Muscle of leg (tissue), 9 donors: Measurements from ENCODE around the gene NHERF2. TPM values are rescaled to one million over a fixed set of nuclear protein-coding genes. Genes with fewer than 3 reads are reported as not detected.

Experiments
- polyA plus RNA-seq, 8 donors: library from polyadenylated mRNA; unstranded; fragments of 120-200 nt; gene quantifications; one replicate each; pipeline versions ENCODE4 v1.2.1 to v1.2.3, GENCODE V29; 2013; ENCODE audit warnings: inconsistent platforms in 1 of 8, low replicate concordance in 1 of 8; ENCODE audit not compliant: insufficient read length in 8 of 8, insufficient read depth in 1 of 8
- total RNA-seq: library from RNA; stranded (reverse); fragments of 120-200 nt; gene quantifications from one replicate; pipeline ENCODE4 v1.2.4, GENCODE V29; 2013

NHERF2 gene
- total and polyA plus RNA-seq, 9 donors, result 22.1 to 60.6 (median 45.4) TPM

Other genes starting within 250 kb of the NHERF2 start
Only the 30 nearest of the 31 such genes appear.
- gene NUBP2, start 243.9 kb upstream of the NHERF2 start, total RNA-seq, result 58.0 TPM
- 10 to 100 TPM; 40.6 to 59.7 (median 47.7) TPM for gene NUBP2, start 243.9 kb upstream of the NHERF2 start, polyA plus RNA-seq
- gene IGFALS, start 233.2 kb upstream of the NHERF2 start, total RNA-seq, result 0.22 TPM
- 1 to 10 TPM in 1 of 8 donors, under 1 TPM in 7; 0.11 to 1.1 (median 0.28) TPM for gene IGFALS, start 233.2 kb upstream of the NHERF2 start, polyA plus RNA-seq
- 36.1 TPM for gene HAGH, start 200.1 kb upstream of the NHERF2 start, total RNA-seq
- gene HAGH, start 200.1 kb upstream of the NHERF2 start, polyA plus RNA-seq, result 10 to 100 TPM; 34.6 to 48.6 (median 39.5) TPM
- gene FAHD1, start 199.7 kb upstream of the NHERF2 start, total RNA-seq, result 27.7 TPM
- 10 to 100 TPM; 19.7 to 25.6 (median 21.9) TPM for gene FAHD1, start 199.7 kb upstream of the NHERF2 start, polyA plus RNA-seq
- not detected for gene MEIOB, start 154.7 kb upstream of the NHERF2 start, total RNA-seq
- gene MEIOB, start 154.7 kb upstream of the NHERF2 start, polyA plus RNA-seq, result under 1 TPM in 7 of 8 donors, not detected in 1; 0.22 to 0.87 (median 0.55) TPM
- not detected for gene HS3ST6, start 108.5 kb upstream of the NHERF2 start, total RNA-seq
- 1 to 10 TPM in 1 of 8 donors, not detected in 7; 1.7 TPM for gene HS3ST6, start 108.5 kb upstream of the NHERF2 start, polyA plus RNA-seq
- 16.3 TPM for gene MSRB1, start 83.7 kb upstream of the NHERF2 start, total RNA-seq
- 10 to 100 TPM; 24.2 to 40.7 (median 29.1) TPM for gene MSRB1, start 83.7 kb upstream of the NHERF2 start, polyA plus RNA-seq
- gene RPL3L, start 72.2 kb upstream of the NHERF2 start, total RNA-seq, result 43.0 TPM
- 10 to 100 TPM; 11.9 to 63.0 (median 33.4) TPM for gene RPL3L, start 72.2 kb upstream of the NHERF2 start, polyA plus RNA-seq
- 142 TPM for gene NDUFB10, start 67.4 kb upstream of the NHERF2 start, total RNA-seq
- 100 to 1,000 TPM in 7 of 8 donors, 10 to 100 TPM in 1; 95.4 to 162 (median 128) TPM for gene NDUFB10, start 67.4 kb upstream of the NHERF2 start, polyA plus RNA-seq
- gene RPS2, start 62.1 kb upstream of the NHERF2 start, total RNA-seq, result 2,334 TPM
- gene RPS2, start 62.1 kb upstream of the NHERF2 start, polyA plus RNA-seq, result 1,000 to 10,000 TPM; 3,011 to 3,712 (median 3,485) TPM
- gene RNF151, start 60.0 kb upstream of the NHERF2 start, total RNA-seq, result not detected
- not detected for gene RNF151, start 60.0 kb upstream of the NHERF2 start, polyA plus RNA-seq
- gene TBL3, start 54.8 kb upstream of the NHERF2 start, total RNA-seq, result 23.9 TPM
- 10 to 100 TPM; 27.9 to 32.9 (median 30.6) TPM for gene TBL3, start 54.8 kb upstream of the NHERF2 start, polyA plus RNA-seq
- gene NOXO1, start 45.4 kb upstream of the NHERF2 start, total RNA-seq, result 0.89 TPM
- gene NOXO1, start 45.4 kb upstream of the NHERF2 start, polyA plus RNA-seq, result 1 to 10 TPM in 4 of 8 donors, under 1 TPM in 4; 0.29 to 1.7 (median 0.98) TPM
- gene GFER, start 42.7 kb upstream of the NHERF2 start, total RNA-seq, result 18.3 TPM
- gene GFER, start 42.7 kb upstream of the NHERF2 start, polyA plus RNA-seq, result 10 to 100 TPM; 14.7 to 23.8 (median 17.8) TPM
- 0.93 TPM for gene SYNGR3, start 36.9 kb upstream of the NHERF2 start, total RNA-seq
- 1 to 10 TPM in 6 of 8 donors, under 1 TPM in 2; 0.70 to 1.5 (median 1.2) TPM for gene SYNGR3, start 36.9 kb upstream of the NHERF2 start, polyA plus RNA-seq
- gene ZNF598, start 17.1 kb upstream of the NHERF2 start, total RNA-seq, result 6.6 TPM
- gene ZNF598, start 17.1 kb upstream of the NHERF2 start, polyA plus RNA-seq, result 10 to 100 TPM; 21.2 to 28.6 (median 23.6) TPM
- 0.80 TPM for gene NPW, start 7.1 kb upstream of the NHERF2 start, total RNA-seq
- 1 to 10 TPM in 7 of 8 donors, under 1 TPM in 1; 0.57 to 5.4 (median 2.6) TPM for gene NPW, start 7.1 kb upstream of the NHERF2 start, polyA plus RNA-seq
- 20.2 TPM for gene NTHL1, start 20.9 kb downstream of the NHERF2 start, total RNA-seq
- gene NTHL1, start 20.9 kb downstream of the NHERF2 start, polyA plus RNA-seq, result 10 to 100 TPM; 11.5 to 18.1 (median 14.0) TPM
- gene TSC2, start 21.1 kb downstream of the NHERF2 start, total RNA-seq, result 31.8 TPM
- gene TSC2, start 21.1 kb downstream of the NHERF2 start, polyA plus RNA-seq, result 100 to 1,000 TPM in 3 of 8 donors, 10 to 100 TPM in 5; 57.6 to 109 (median 84.6) TPM
- gene PKD1, start 109.0 kb downstream of the NHERF2 start, total RNA-seq, result 63.3 TPM
- 100 to 1,000 TPM; 120 to 183 (median 156) TPM for gene PKD1, start 109.0 kb downstream of the NHERF2 start, polyA plus RNA-seq
- 0.40 TPM for gene RAB26, start 121.7 kb downstream of the NHERF2 start, total RNA-seq
- gene RAB26, start 121.7 kb downstream of the NHERF2 start, polyA plus RNA-seq, result 1 to 10 TPM in 4 of 8 donors, under 1 TPM in 4; 0.27 to 3.4 (median 0.86) TPM
- gene TRAF7, start 128.9 kb downstream of the NHERF2 start, total RNA-seq, result 29.0 TPM
- gene TRAF7, start 128.9 kb downstream of the NHERF2 start, polyA plus RNA-seq, result 10 to 100 TPM; 32.6 to 52.6 (median 47.6) TPM
- gene CASKIN1, start 169.7 kb downstream of the NHERF2 start, total RNA-seq, result 0.75 TPM
- 1 to 10 TPM in 7 of 8 donors, under 1 TPM in 1; 0.94 to 2.4 (median 1.9) TPM for gene CASKIN1, start 169.7 kb downstream of the NHERF2 start, polyA plus RNA-seq
- gene MLST8, start 178.6 kb downstream of the NHERF2 start, total RNA-seq, result 13.7 TPM
- 10 to 100 TPM; 30.6 to 38.2 (median 34.5) TPM for gene MLST8, start 178.6 kb downstream of the NHERF2 start, polyA plus RNA-seq
- 5.8 TPM for gene BRICD5, start 184.0 kb downstream of the NHERF2 start, total RNA-seq
- gene BRICD5, start 184.0 kb downstream of the NHERF2 start, polyA plus RNA-seq, result 10 to 100 TPM in 2 of 8 donors, 1 to 10 TPM in 6; 3.9 to 11.0 (median 7.6) TPM
- gene PGP, start 187.9 kb downstream of the NHERF2 start, total RNA-seq, result 12.2 TPM
- gene PGP, start 187.9 kb downstream of the NHERF2 start, polyA plus RNA-seq, result 10 to 100 TPM; 11.8 to 18.1 (median 16.9) TPM
- 18.6 TPM for gene E4F1, start 196.7 kb downstream of the NHERF2 start, total RNA-seq
- 10 to 100 TPM; 14.2 to 19.3 (median 17.3) TPM for gene E4F1, start 196.7 kb downstream of the NHERF2 start, polyA plus RNA-seq
- 0.89 TPM for gene DNASE1L2, start 209.5 kb downstream of the NHERF2 start, total RNA-seq
- 1 to 10 TPM in 1 of 8 donors, under 1 TPM in 7; 0.60 to 1.2 (median 0.84) TPM for gene DNASE1L2, start 209.5 kb downstream of the NHERF2 start, polyA plus RNA-seq
- gene ECI1, start 224.7 kb downstream of the NHERF2 start, total RNA-seq, result 56.9 TPM
- 10 to 100 TPM; 44.4 to 81.7 (median 59.5) TPM for gene ECI1, start 224.7 kb downstream of the NHERF2 start, polyA plus RNA-seq
- 80.7 TPM for gene RNPS1, start 241.2 kb downstream of the NHERF2 start, total RNA-seq
- gene RNPS1, start 241.2 kb downstream of the NHERF2 start, polyA plus RNA-seq, result 100 to 1,000 TPM; 169 to 198 (median 188) TPM